HepG2 (cell line): ENCODE results near the gene CIDEA. TPM values are rescaled to one million over a fixed set of nuclear protein-coding genes. Genes with fewer than 3 reads are reported as not detected.

Experiments used
- ATAC-seq: fragments of 200-7000 bp; cut with Tn5 transposase; 3 replicates; pipeline ENCODE4 v1.9.1; 2020; ENCODE audit warnings: mild to moderate bottlenecking, moderate library complexity
- BruUV-seq: library from RNA; stranded (reverse); fragments of 400-500 nt; replicated peaks from 2 replicates; lab custom pipeline; 2021; lab: Mats Ljungman, UMichigan
- CTCF ChIA-PET: fragments of 300-600 bp; formaldehyde crosslinking; extraction: SDS; loops from one replicate; lab custom pipeline; 2021; ENCODE audit warnings: low total read pairs, inconsistent platforms, low intra/inter-chr PET ratio; lab: Yijun Ruan, JAX
- POLR2A ChIA-PET: fragments of 350-600 bp; sonication (Branson Sonifier 250); formaldehyde crosslinking; loops from one replicate; lab custom pipeline; 2020; ENCODE audit warnings: antibody characterized with exemption, inconsistent platforms; lab: Yijun Ruan, JAX
- DNase-seq: peaks from one replicate; pipeline ENCODE4 v3.0.0-alpha.2; 2015; ENCODE audit warnings: low spot score
- FAIRE-seq: peaks from 3 replicates; lab custom pipeline; 2011; peaks lifted over from hg19 to GRCh38; lab: Jason Lieb, UNC
- H2AFZ ChIP-seq: one replicate; pipeline ENCODE4 v1.6.1; 2011; ENCODE audit warnings: low read length, inconsistent platforms
- H3K27ac ChIP-seq: fragments of 300-600 bp; 3 replicates; pipeline ENCODE4 v1.8.0; 2011; ENCODE audit warnings: mixed run types, mild to moderate bottlenecking, mixed read lengths, low read length, inconsistent platforms; ENCODE audit not compliant: insufficient read depth; ENCODE audit errors: extremely low read length
- H3K27me3 ChIP-seq, 2 experiments: fragments of 200-600 bp in 1 of 2; 2 replicates in 1 of 2; 3 replicates in 1 of 2; pipeline versions ENCODE4 v1.6.0 to v1.8.0; 2011; ENCODE audit warnings: low read length in 2 of 2, mild to moderate bottlenecking in 2 of 2, moderate library complexity in 2 of 2, inconsistent platforms in 1 of 2; ENCODE audit not compliant: insufficient read depth in 2 of 2, control insufficient read depth in 1 of 2
- H3K36me3 ChIP-seq, 2 experiments: fragments of 200-600 bp in 1 of 2; replicated peaks in 1 of 2; 2 replicates in 1 of 2; 3 replicates in 1 of 2; pipeline versions ENCODE4 v1.5.1 to v1.8.0; 2011; ENCODE audit warnings: low read length in 2 of 2, inconsistent platforms in 1 of 2; ENCODE audit not compliant: insufficient read depth in 2 of 2, control insufficient read depth in 1 of 2
- H3K4me1 ChIP-seq: 2 replicates; pipeline ENCODE4 v1.5.1; 2012; ENCODE audit warnings: low read length, inconsistent platforms; ENCODE audit not compliant: insufficient read depth
- H3K4me2 ChIP-seq: 2 replicates; pipeline ENCODE4 v1.6.0; 2011; ENCODE audit warnings: low read depth, low read length, inconsistent platforms
- H3K4me3 ChIP-seq, 3 experiments: fragments of 200-600 bp in 1 of 3; sonication (generic), shearing (Covaris generic) in 1 of 3; replicated peaks in 1 of 3; 2 replicates each; pipeline ENCODE4 v1.5.1; 2011 to 2016; ENCODE audit warnings: low read length in 3 of 3, inconsistent platforms in 2 of 3, low read depth in 2 of 3, mild to moderate bottlenecking in 2 of 3, control low read depth in 1 of 3, mixed read lengths in 1 of 3; ENCODE audit not compliant: insufficient read depth in 1 of 3
- H3K79me2 ChIP-seq: one replicate; pipeline ENCODE4 v1.6.1; 2011; ENCODE audit warnings: low read length, inconsistent platforms; ENCODE audit not compliant: insufficient read depth
- H3K9ac ChIP-seq: 2 replicates; pipeline ENCODE4 v1.6.0; 2011; ENCODE audit warnings: mild to moderate bottlenecking, low read depth, low read length, inconsistent platforms; ENCODE audit not compliant: insufficient read depth
- H3K9me3 ChIP-seq: 2 replicates; pipeline ENCODE4 v1.5.1; 2012; ENCODE audit warnings: mild to moderate bottlenecking, low read length
- H4K20me1 ChIP-seq: 2 replicates; pipeline ENCODE4 v1.6.0; 2011; ENCODE audit warnings: inconsistent platforms, mild to moderate bottlenecking, low read length, moderate library complexity; ENCODE audit not compliant: insufficient read depth
- CEBPG ChIP-seq: IDR thresholded peaks from 2 replicates; pipeline ENCODE4 v1.6.1; 2016
- HOXD1 ChIP-seq: sonication (generic); formaldehyde crosslinking; IDR thresholded peaks from 2 replicates; pipeline ENCODE4 v1.5.0; 2020; ENCODE audit warnings: missing genetic modification reagents
- RBFOX2 ChIP-seq: fragments of 200-400 bp; formaldehyde crosslinking; IDR thresholded peaks from 2 replicates; pipeline ENCODE4 v1.6.1; 2017; ENCODE audit warnings: low read depth, mild to moderate bottlenecking, low read length
- SIX4 ChIP-seq: sonication (generic); formaldehyde crosslinking; IDR thresholded peaks from 2 replicates; pipeline ENCODE4 v1.4.0; 2020; ENCODE audit warnings: missing genetic modification reagents
- ZNF24 ChIP-seq: fragments of 450-650 bp; IDR thresholded peaks from 2 replicates; pipeline ENCODE4 v1.6.1; 2017; ENCODE audit warnings: antibody characterized with exemption, mild to moderate bottlenecking
- ZSCAN22 ChIP-seq: sonication (generic); formaldehyde crosslinking; IDR thresholded peaks from 2 replicates; pipeline ENCODE4 v1.4.0; 2020; ENCODE audit warnings: mild to moderate bottlenecking, missing genetic modification reagents
- WGBS: methylation state at CpG from one replicate; pipeline ENCODE4 v1.1.6; 2017; ENCODE audit warnings: low lambda C conversion rate; 5-methylcytosine and 5-hydroxymethylcytosine counted together
- in situ Hi-C: cut with HindIII; loops from 2 replicates; pipeline ENCODE4 v1.10.0; 2017; ENCODE audit warnings: low pct_unique_long_range_greater_than_20kb; ENCODE audit not compliant: extremely low pct_ligation_motif_present
- intact Hi-C: fragments of 100-400 bp; cut with micrococcal nuclease; formaldehyde crosslinking; loops from one replicate; pipeline ENCODE4 v1.10.0; 2022; ENCODE audit not compliant: unreplicated experiment
- polyA plus RNA-seq, 8 experiments: library from polyadenylated mRNA; depleted of rRNA in 3 of 8; stranded (reverse) in 7 of 8; unstranded in 1 of 8; fragments of >200 nt; fragmentation: Illumina TruSeq in 4 of 8; extraction: Trizol in 4 of 8; gene quantifications; 2 replicates each; pipeline versions ENCODE4 v1.2.1 to v1.2.3, GENCODE V29; 2011 to 2016; ENCODE audit warnings: low read depth in 4 of 8, missing spikeins in 1 of 8, mixed read lengths in 1 of 8; ENCODE audit not compliant: insufficient read depth in 1 of 8
- total RNA-seq, 5 experiments: library from RNA; depleted of rRNA; stranded (reverse); fragments of >200 nt; fragmentation: Illumina TruSeq; extraction: Trizol; gene quantifications; 2 replicates each; pipeline ENCODE4 v1.2.3, GENCODE V29; 2016; ENCODE audit warnings: low read depth in 1 of 5
- TF ChIP-seq, protein P1 (sequence below), 2 experiments: fragments of 450-650 bp in 1 of 2; sonication (generic) in 1 of 2; formaldehyde crosslinking; IDR thresholded peaks; 2 replicates each; pipeline versions ENCODE4 v1.5.0 to v1.8.0; 2020 to 2022; ENCODE audit warnings: mild to moderate bottlenecking in 1 of 2, missing genetic modification reagents in 1 of 2
- TF ChIP-seq, protein P2 (sequence below): fragments of 450-650 bp; IDR thresholded peaks from 2 replicates; pipeline ENCODE4 v1.6.1; 2017; ENCODE audit warnings: mild to moderate bottlenecking
- TF ChIP-seq, protein P3 (sequence below): sonication (generic); formaldehyde crosslinking; IDR thresholded peaks from 2 replicates; pipeline ENCODE4 v1.5.0; 2020; ENCODE audit warnings: missing genetic modification reagents

The CIDEA gene
- total and polyA plus RNA-seq, 2 of the 13 experiments (the other 11 are each of a cell fraction or from before 2014, with no cell fraction given), result not detected

DNA sequence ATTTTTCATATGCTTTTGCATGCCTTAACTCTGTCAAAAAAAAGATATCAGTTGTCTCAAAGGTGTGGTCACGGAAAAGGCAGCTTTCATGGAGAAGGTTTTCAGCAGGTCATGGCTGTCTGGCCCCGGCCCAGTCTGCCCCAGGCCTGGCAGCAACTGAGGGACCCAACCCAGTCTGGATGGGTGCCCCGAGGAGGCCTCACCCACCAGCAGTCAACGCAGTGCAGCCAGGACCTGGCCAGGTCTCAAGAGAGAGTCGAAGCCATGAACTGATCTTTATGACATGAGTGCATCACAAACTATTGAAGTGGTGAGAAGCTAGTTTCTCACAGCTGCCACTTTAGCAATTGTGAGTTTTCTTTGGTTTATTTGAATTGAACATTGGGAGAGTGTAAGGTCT is 61.8 kb downstream of the CIDEA start:
- Histone ChIP-seq H3K79me2 (no peaks in the 10 kb centered on the region), H3K4me3 (no peak overlapping the region), H4K20me1 (no peaks in the 10 kb centered on the region), H3K4me2 (no peak overlapping the region), H3K4me1 (no peaks in the 10 kb centered on the region), H3K27ac (no peak overlapping the region), H2AFZ (no peak overlapping the region), H3K36me3 (0 out of 5 replicates have a peak, but pooled peaks cover 0 to 5% of the 10 kb centered on the region in 2 experiments), H3K27me3 (no peaks in the 10 kb centered on the region), H3K9ac (no peak overlapping the region), H3K9me3 (no peaks in the 10 kb centered on the region)
- CTCF ChIA-PET, result no interaction called here
- ATAC-seq (no peak), DNase-seq (no peak), FAIRE-seq (no peak)
- intact Hi-C loops, result no loop called here
- no TSS peak for BruUV-seq
- 94% methylated on average over 3 of the region's 5 CpGs for WGBS
- POLR2A ChIA-PET, result no interaction called here
- in situ Hi-C loops, result no loop called here
- TF ChIP-seq ZSCAN22 (no peak), RBFOX2 (no peak), HOXD1 (no peak), CEBPG (CRISPR knock-in tag) (no peak), SIX4 (CRISPR knock-in tag) (no peak), ZNF24 (no peak)
- TF ChIP-seq, protein P1, sequence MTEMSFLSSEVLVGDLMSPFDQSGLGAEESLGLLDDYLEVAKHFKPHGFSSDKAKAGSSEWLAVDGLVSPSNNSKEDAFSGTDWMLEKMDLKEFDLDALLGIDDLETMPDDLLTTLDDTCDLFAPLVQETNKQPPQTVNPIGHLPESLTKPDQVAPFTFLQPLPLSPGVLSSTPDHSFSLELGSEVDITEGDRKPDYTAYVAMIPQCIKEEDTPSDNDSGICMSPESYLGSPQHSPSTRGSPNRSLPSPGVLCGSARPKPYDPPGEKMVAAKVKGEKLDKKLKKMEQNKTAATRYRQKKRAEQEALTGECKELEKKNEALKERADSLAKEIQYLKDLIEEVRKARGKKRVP (CRISPR knock-in tag; IDR thresholded peaks at IDR 0.05), result no peak
- TF ChIP-seq, protein P2, sequence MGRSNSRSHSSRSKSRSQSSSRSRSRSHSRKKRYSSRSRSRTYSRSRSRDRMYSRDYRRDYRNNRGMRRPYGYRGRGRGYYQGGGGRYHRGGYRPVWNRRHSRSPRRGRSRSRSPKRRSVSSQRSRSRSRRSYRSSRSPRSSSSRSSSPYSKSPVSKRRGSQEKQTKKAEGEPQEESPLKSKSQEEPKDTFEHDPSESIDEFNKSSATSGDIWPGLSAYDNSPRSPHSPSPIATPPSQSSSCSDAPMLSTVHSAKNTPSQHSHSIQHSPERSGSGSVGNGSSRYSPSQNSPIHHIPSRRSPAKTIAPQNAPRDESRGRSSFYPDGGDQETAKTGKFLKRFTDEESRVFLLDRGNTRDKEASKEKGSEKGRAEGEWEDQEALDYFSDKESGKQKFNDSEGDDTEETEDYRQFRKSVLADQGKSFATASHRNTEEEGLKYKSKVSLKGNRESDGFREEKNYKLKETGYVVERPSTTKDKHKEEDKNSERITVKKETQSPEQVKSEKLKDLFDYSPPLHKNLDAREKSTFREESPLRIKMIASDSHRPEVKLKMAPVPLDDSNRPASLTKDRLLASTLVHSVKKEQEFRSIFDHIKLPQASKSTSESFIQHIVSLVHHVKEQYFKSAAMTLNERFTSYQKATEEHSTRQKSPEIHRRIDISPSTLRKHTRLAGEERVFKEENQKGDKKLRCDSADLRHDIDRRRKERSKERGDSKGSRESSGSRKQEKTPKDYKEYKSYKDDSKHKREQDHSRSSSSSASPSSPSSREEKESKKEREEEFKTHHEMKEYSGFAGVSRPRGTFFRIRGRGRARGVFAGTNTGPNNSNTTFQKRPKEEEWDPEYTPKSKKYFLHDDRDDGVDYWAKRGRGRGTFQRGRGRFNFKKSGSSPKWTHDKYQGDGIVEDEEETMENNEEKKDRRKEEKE, result no peak
- TF ChIP-seq, protein P3, sequence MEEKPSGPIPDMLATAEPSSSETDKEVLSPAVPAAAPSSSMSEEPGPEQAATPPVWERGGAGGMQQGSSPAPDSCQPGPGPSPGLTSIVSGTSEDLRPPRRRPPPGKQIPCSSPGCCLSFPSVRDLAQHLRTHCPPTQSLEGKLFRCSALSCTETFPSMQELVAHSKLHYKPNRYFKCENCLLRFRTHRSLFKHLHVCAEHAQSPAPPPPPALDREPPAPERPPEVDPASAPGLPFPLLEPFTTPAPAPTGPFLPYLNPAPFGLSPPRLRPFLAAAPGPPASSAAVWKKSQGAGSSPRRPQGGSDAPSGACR (CRISPR knock-in tag), result no peak
